ENCODE data around the gene CSF2. TPM values are rescaled to one million over a fixed set of nuclear protein-coding genes. Genes with fewer than 3 reads are reported as not detected.

CSF2 gene
- polyA plus RNA-seq (2012; rRNA removed): 0.70 and 0.97 TPM in 2 replicates
- polyA plus RNA-seq (2012; cell fraction: cytosol; rRNA removed): 0.54 and 0.62 TPM in 2 replicates
- polyA plus RNA-seq (2012; cell fraction: nucleus; rRNA removed): 0.64 and 1.5 TPM in 2 replicates

DNA sequence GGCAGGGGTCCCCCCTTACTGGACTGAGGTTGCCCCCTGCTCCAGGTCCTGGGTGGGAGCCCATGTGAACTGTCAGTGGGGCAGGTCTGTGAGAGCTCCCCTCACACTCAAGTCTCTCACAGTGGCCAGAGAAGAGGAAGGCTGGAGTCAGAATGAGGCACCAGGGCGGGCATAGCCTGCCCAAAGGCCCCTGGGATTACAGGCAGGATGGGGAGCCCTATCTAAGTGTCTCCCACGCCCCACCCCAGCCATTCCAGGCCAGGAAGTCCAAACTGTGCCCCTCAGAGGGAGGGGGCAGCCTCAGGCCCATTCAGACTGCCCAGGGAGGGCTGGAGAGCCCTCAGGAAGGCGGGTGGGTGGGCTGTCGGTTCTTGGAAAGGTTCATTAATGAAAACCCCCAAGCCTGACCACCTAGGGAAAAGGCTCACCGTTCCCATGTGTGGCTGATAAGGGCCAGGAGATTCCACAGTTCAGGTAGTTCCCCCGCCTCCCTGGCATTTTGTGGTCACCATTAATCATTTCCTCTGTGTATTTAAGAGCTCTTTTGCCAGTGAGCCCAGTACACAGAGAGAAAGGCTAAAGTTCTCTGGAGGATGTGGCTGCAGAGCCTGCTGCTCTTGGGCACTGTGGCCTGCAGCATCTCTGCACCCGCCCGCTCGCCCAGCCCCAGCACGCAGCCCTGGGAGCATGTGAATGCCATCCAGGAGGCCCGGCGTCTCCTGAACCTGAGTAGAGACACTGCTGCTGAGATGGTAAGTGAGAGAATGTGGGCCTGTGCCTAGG lies at the start of gene CSF2:
TSS of gene CSF2 (plus strand) at position 559 of the 783 bp plus-strand sequence. CDS start at position 594, 35 bp downstream.
- H3K27me3 ChIP-seq (ENCODE audit: insufficient read depth): no peaks in the 10 kb centered on the region
- WGBS (ENCODE audit: low lambda C conversion rate): 74% methylated on average over 9 of the region's 12 CpGs
- no peaks in the 10 kb centered on the region for H3K36me3 ChIP-seq (replicated peaks in 1 of 2; ENCODE audit: control insufficient read depth in 1 of 2, insufficient read depth in 2 of 2, low read length in 1 of 2)
- DNase-seq: no peak
- ChIA-PET POLR2A (no interaction called here), CTCF (interaction anchor here (1.0 to 1.8 kb wide), 3 partner anchors 8 to 10 kb away, joined by 3 to 9 read pairs (median 4); no protein-coding TSS in a partner anchor)
- no peak within 1 kb of the TSS for H3K4me3 ChIP-seq (ENCODE audit: low read depth in 2 of 2, low read length in 1 of 2)
- H3K9me2 ChIP-seq: no peaks in the 10 kb centered on the region
- no peak within 1 kb of the TSS for H3K9ac ChIP-seq
- no peak within 1 kb of the TSS for H3K27ac ChIP-seq (ENCODE audit: low read depth in 2 of 2, low read length in 1 of 2)
- H3K4me2 ChIP-seq: no peak within 1 kb of the TSS
- no peaks in the 10 kb centered on the region for H3K9me3 ChIP-seq
- TF ChIP-seq EZH2phosphoT487 (IDR thresholded peaks at IDR 0.05; ENCODE audit: borderline replicate concordance, low read depth) (no peak), NFIC (IDR thresholded peaks at IDR 0.05; ENCODE audit: borderline replicate concordance) (0 out of 2 replicates have a peak, but pooled peaks have one; percentile 14), TCF12 (IDR thresholded peaks at IDR 0.05) (peak; percentile 53)
- TF ChIP-seq, protein P1, sequence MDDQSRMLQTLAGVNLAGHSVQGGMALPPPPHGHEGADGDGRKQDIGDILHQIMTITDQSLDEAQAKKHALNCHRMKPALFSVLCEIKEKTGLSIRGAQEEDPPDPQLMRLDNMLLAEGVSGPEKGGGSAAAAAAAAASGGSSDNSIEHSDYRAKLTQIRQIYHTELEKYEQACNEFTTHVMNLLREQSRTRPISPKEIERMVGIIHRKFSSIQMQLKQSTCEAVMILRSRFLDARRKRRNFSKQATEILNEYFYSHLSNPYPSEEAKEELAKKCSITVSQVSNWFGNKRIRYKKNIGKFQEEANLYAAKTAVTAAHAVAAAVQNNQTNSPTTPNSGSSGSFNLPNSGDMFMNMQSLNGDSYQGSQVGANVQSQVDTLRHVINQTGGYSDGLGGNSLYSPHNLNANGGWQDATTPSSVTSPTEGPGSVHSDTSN (IDR thresholded peaks at IDR 0.05): peak; percentile 47; the same call in 1 of the 2 replicates
- H3K79me2 ChIP-seq (ENCODE audit: insufficient read depth): no peaks in the 10 kb centered on the region
- no peak within 1 kb of the TSS for H2AFZ ChIP-seq (ENCODE audit: low read depth)
- peaks cover 0 to 5% of the 10 kb centered on the region in 2 experiments; a peak in 1 of 4 replicates for H3K4me1 ChIP-seq (ENCODE audit: control insufficient read depth in 1 of 2, insufficient read depth in 2 of 2, low read depth in 1 of 2, low read length in 1 of 2)
- no peaks in the 10 kb centered on the region for H3F3A ChIP-seq (replicated peaks; ENCODE audit: insufficient read depth)
- no peaks in the 10 kb centered on the region for H4K20me1 ChIP-seq (ENCODE audit: insufficient read depth)

DNA sequence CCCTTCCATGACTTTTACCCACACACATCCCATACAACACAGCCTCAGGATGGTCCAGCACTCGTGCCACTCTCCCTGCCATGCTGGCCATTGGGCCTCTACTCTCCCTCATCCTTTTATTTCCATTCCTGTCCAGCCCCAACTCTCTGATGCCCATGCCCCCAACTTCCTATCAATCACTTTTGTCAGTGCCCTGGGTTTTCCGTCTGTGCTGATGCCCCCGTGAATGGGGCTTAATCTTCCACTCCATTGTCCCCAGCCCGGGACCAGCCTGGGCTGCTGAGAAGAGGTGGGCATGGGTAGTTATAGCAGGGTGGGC lies 49.5 kb upstream of the CSF2 start:
- Histone ChIP-seq H2AFZ (ENCODE audit: low read depth) (no peak overlapping the region), H3K9me2 (no peaks in the 10 kb centered on the region), H3K36me3 (replicated peaks in 1 of 2; ENCODE audit: control insufficient read depth in 1 of 2, insufficient read depth in 2 of 2, low read length in 1 of 2) (no peaks in the 10 kb centered on the region), H3K9ac (no peak overlapping the region), H3K79me2 (ENCODE audit: insufficient read depth) (no peaks in the 10 kb centered on the region), H3F3A (replicated peaks; ENCODE audit: insufficient read depth) (no peaks in the 10 kb centered on the region), H3K4me3 (ENCODE audit: low read depth in 2 of 2, low read length in 1 of 2) (no peak overlapping the region), H4K20me1 (ENCODE audit: insufficient read depth) (no peaks in the 10 kb centered on the region), H3K4me1 (ENCODE audit: control insufficient read depth in 1 of 2, insufficient read depth in 2 of 2, low read depth in 1 of 2, low read length in 1 of 2) (peaks cover 0 to 2% of the 10 kb centered on the region in 2 experiments; a peak in 1 of 4 replicates), H3K27ac (ENCODE audit: low read depth in 2 of 2, low read length in 1 of 2) (no peak overlapping the region), H3K4me2 (no peak overlapping the region), H3K27me3 (ENCODE audit: insufficient read depth) (no peaks in the 10 kb centered on the region), H3K9me3 (no peaks in the 10 kb centered on the region)
- no peak for TF ChIP-seq NFIC (IDR thresholded peaks at IDR 0.05; ENCODE audit: borderline replicate concordance)
- TF ChIP-seq, protein P2, sequence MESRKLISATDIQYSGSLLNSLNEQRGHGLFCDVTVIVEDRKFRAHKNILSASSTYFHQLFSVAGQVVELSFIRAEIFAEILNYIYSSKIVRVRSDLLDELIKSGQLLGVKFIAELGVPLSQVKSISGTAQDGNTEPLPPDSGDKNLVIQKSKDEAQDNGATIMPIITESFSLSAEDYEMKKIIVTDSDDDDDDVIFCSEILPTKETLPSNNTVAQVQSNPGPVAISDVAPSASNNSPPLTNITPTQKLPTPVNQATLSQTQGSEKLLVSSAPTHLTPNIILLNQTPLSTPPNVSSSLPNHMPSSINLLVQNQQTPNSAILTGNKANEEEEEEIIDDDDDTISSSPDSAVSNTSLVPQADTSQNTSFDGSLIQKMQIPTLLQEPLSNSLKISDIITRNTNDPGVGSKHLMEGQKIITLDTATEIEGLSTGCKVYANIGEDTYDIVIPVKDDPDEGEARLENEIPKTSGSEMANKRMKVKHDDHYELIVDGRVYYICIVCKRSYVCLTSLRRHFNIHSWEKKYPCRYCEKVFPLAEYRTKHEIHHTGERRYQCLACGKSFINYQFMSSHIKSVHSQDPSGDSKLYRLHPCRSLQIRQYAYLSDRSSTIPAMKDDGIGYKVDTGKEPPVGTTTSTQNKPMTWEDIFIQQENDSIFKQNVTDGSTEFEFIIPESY (IDR thresholded peaks at IDR 0.05; ENCODE audit: borderline replicate concordance, low read depth): no peak
- ChIA-PET POLR2A (no interaction called here), CTCF (interaction anchor here (1.8 kb wide), 1 partner anchor 16 kb away, joined by 7 read pairs; no protein-coding TSS in a partner anchor)
- DNase-seq: no peak
- WGBS (ENCODE audit: low lambda C conversion rate): 26% methylated on average over 4 of the region's 4 CpGs
